Stimulated activated naive CD8-positive, alpha-beta T cell treated with anti-CD3 and anti-CD28 coated beads, Interleukin-15, Interleukin-2, amounts not matched to agents 100 U/mL and 50 U/mL, for 24 hours (primary cell): ENCODE measurements around the gene LDLRAD4.
"Not testable (repeated sequence)": the region's sequence is repeated elsewhere in the genome, so short reads cannot be mapped to it uniquely, and the experiment has no call there.

Experiments
- ATAC-seq: fragments of 150-1000 bp; cut with Tn5 transposase; one replicate; pipeline ENCODE4 v1.10.0; 2021
- DNase-seq: peaks from one replicate; pipeline ENCODE4 v3.0.0; 2021

Gene LDLRAD4

GRCh38 chr18:13470516-13471197 lies 252.1 kb downstream of the LDLRAD4 start:
- ATAC-seq: no peak
- DNase-seq: no peak

- DNase-seq (no peak), ATAC-seq (no peak)
Measured at GRCh38 chr18:13471198-13471845, 252.8 kb downstream of the LDLRAD4 start.

- ATAC-seq (no peak), DNase-seq (no peak)
Measured at GRCh38 chr18:13471971-13472628, 253.5 kb downstream of the LDLRAD4 start.

- ATAC-seq: no peak
- no peak for DNase-seq
Measured at GRCh38 chr18:13473751-13474150, 255.2 kb downstream of the LDLRAD4 start.

GRCh38 chr18:13474336-13474735 lies 255.8 kb downstream of the LDLRAD4 start:
- ATAC-seq (no peak), DNase-seq (no peak)

- no peak for ATAC-seq
- no peak for DNase-seq
Measured at GRCh38 chr18:13474907-13475545, 256.5 kb downstream of the LDLRAD4 start.

GRCh38 chr18:13476312-13476711 lies 257.8 kb downstream of the LDLRAD4 start:
- ATAC-seq, DNase-seq: not testable (repeated sequence)

GRCh38 chr18:13477147-13477683 lies 258.7 kb downstream of the LDLRAD4 start:
- DNase-seq (no peak), ATAC-seq (no peak)

GRCh38 chr18:13480571-13481255 lies 262.2 kb downstream of the LDLRAD4 start:
- no peak for ATAC-seq
- DNase-seq: no peak

GRCh38 chr18:13481331-13481730 lies 262.8 kb downstream of the LDLRAD4 start:
- ATAC-seq (no peak), DNase-seq (no peak)

GRCh38 chr18:13481820-13482617 lies 263.5 kb downstream of the LDLRAD4 start:
- no peak for DNase-seq
- ATAC-seq: no peak

- DNase-seq: no peak
Measured at GRCh38 chr18:13482618-13482945, 264.0 kb downstream of the LDLRAD4 start.

GRCh38 chr18:13483316-13484270 lies 265.0 kb downstream of the LDLRAD4 start:
- ATAC-seq (peak; percentile 50), DNase-seq (no peak)

More at GRCh38 chr18:13482618-13482945, 264.0 kb downstream of the LDLRAD4 start:
- ATAC-seq: no peak

- DNase-seq (no peak), ATAC-seq (no peak)
Measured at GRCh38 chr18:13485182-13485581, 266.6 kb downstream of the LDLRAD4 start.

GRCh38 chr18:13485604-13486003 lies 267.0 kb downstream of the LDLRAD4 start:
- DNase-seq: no peak
- ATAC-seq: no peak

GRCh38 chr18:13486284-13486683 lies 267.7 kb downstream of the LDLRAD4 start:
- no peak for ATAC-seq

GRCh38 chr18:13486686-13487085 lies 268.1 kb downstream of the LDLRAD4 start:
- no peak for DNase-seq
- ATAC-seq: no peak

More at GRCh38 chr18:13486284-13486683, 267.7 kb downstream of the LDLRAD4 start:
- DNase-seq: no peak

GRCh38 chr18:13487237-13487636 lies 268.7 kb downstream of the LDLRAD4 start:
- no peak for ATAC-seq
- no peak for DNase-seq

- ATAC-seq (peak; percentile 16), DNase-seq (no peak)
Measured at GRCh38 chr18:13488281-13488929, 269.8 kb downstream of the LDLRAD4 start.
